ENCODE results near the gene TTC39A.
"Not testable (repeated sequence)": the region's sequence is repeated elsewhere in the genome, so short reads cannot be mapped to it uniquely, and the experiment has no call there.

The TTC39A gene

DNA sequence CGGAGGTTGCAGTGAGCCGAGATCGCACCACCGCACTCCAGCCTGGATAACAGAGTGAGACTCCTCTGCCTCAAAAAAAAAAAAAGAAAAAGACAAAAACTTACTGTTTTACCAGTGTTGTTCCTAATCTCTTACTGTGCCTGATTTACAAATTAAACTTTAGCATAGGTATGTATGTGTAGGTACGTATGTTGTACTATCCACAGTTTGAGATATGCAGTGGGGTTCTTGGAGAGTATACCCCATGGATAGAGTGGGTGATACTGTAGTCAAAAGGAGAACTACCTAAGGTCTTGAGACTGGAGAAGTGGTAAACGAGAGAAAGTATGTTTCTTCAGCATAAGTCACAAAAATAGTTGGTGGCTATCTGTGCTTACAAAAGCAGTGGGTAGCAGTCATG is 55.7 kb downstream of the TTC39A start:
- no peak for ATAC-seq (replicated peaks)
- DNase-seq, result no peak
- Mint-ChIP-seq H3K9me3 (no peaks in the 10 kb centered on the region), H3K4me1 (ENCODE audit: low read depth in 2 of 2) (no peaks in the 10 kb centered on the region), H3K27ac (no peak overlapping the region), H3K4me3 (no peak overlapping the region), H3K36me3 (ENCODE audit: insufficient read depth) (peaks cover 62% of the 10 kb centered on the region), H3K27me3 (no peaks in the 10 kb centered on the region)

- Mint-ChIP-seq H3K9me3 (no peaks in the 10 kb centered on the region), H3K36me3 (ENCODE audit: insufficient read depth) (peaks cover 60% of the 10 kb centered on the region), H3K27me3 (no peaks in the 10 kb centered on the region), H3K4me3 (no peak overlapping the region), H3K4me1 (ENCODE audit: low read depth in 2 of 2) (peaks cover 4 to 7% of the 10 kb centered on the region in 2 donors), H3K27ac (no peak overlapping the region)
- ATAC-seq (replicated peaks), result no peak
- DNase-seq, result no peak
Observed at GRCh38 chr1:51272916-51273315, 57.4 kb downstream of the TTC39A start.

GRCh38 chr1:51270751-51271150 is 59.6 kb downstream of the TTC39A start:
- H3K4me3 Mint-ChIP-seq, result no peak overlapping the region
- DNase-seq, result no peak
- H3K36me3 Mint-ChIP-seq (ENCODE audit: insufficient read depth), result peaks cover 48% of the 10 kb centered on the region
- H3K27ac Mint-ChIP-seq, result peak overlapping the region in 1 of 2 donors; percentile 41
- peaks cover 17 to 23% of the 10 kb centered on the region in 2 donors for H3K4me1 Mint-ChIP-seq (ENCODE audit: low read depth in 2 of 2)
- H3K9me3 Mint-ChIP-seq, result no peaks in the 10 kb centered on the region
- no peaks in the 10 kb centered on the region for H3K27me3 Mint-ChIP-seq
- no peak for ATAC-seq (replicated peaks)

GRCh38 chr1:51268634-51269033 is 61.7 kb downstream of the TTC39A start:
- peaks cover 37% of the 10 kb centered on the region for H3K36me3 Mint-ChIP-seq (ENCODE audit: insufficient read depth)
- peak overlapping the region; percentile 1 to 39 for H3K27ac Mint-ChIP-seq
- ATAC-seq (replicated peaks), result no peak
- H3K4me3 Mint-ChIP-seq, result no peak overlapping the region
- no peaks in the 10 kb centered on the region for H3K27me3 Mint-ChIP-seq
- peaks cover 25 to 38% of the 10 kb centered on the region in 2 donors for H3K4me1 Mint-ChIP-seq (ENCODE audit: low read depth in 2 of 2)
- no peaks in the 10 kb centered on the region for H3K9me3 Mint-ChIP-seq
- no peak for DNase-seq

DNA sequence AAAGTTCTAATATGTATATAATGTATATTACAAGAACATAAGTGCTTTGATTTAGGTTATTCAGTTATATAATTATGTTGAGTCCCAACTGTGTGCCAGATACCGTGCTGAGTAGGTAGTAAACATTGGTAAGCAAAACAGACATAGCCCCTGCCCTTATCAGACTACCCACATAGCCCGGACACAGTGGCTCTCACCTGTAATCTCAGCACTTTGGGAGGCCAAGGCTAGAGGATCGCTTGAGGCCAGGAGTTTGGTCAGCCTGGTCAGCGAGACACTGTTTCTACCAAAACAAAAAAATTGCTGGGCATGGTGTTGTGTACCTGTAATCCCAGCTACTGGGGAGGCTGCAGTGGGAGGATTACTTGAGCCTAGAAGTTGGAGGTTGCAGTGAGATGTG is 63.6 kb downstream of the TTC39A start:
- Mint-ChIP-seq H3K27me3 (no peaks in the 10 kb centered on the region), H3K36me3 (ENCODE audit: insufficient read depth) (peaks cover 34% of the 10 kb centered on the region), H3K4me1 (ENCODE audit: low read depth in 2 of 2) (peaks cover 31 to 42% of the 10 kb centered on the region in 2 donors), H3K4me3 (no peak overlapping the region), H3K27ac (peak overlapping the region in 1 of 2 donors; percentile 17), H3K9me3 (no peaks in the 10 kb centered on the region)
- DNase-seq (no peak), ATAC-seq (replicated peaks) (no peak)

GRCh38 chr1:51266181-51266580 is 64.2 kb downstream of the TTC39A start:
- Mint-ChIP-seq H3K9me3 (no peaks in the 10 kb centered on the region), H3K27me3 (no peaks in the 10 kb centered on the region), H3K36me3 (ENCODE audit: insufficient read depth) (peaks cover 32% of the 10 kb centered on the region), H3K4me1 (ENCODE audit: low read depth in 2 of 2) (peaks cover 34 to 46% of the 10 kb centered on the region in 2 donors), H3K4me3 (no peak overlapping the region), H3K27ac (peak overlapping the region in 1 of 2 donors; percentile 17)
- DNase-seq, result no peak
- no peak for ATAC-seq (replicated peaks)

DNA sequence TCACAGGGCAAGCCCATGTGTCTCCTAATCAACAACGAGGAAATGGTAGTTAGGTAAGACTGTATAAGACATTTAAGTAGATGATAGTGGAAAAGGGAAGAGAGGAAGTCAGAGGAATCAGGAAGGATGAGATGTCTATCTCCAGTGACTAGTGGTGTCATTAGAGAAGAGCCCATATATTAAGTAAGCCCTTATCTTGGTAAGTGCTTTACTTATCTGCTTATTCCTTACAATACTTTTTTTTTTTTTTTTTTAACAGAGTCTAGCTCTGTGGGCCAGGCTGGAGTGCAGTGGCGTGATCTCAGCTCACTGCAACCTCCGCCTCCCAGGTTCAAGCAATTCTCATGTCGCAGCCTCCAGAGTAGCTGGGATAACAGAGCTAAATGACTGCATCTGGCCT is 64.7 kb downstream of the TTC39A start:
- Mint-ChIP-seq H3K27me3 (no peaks in the 10 kb centered on the region), H3K4me3 (no peak overlapping the region), H3K9me3 (no peaks in the 10 kb centered on the region), H3K4me1 (ENCODE audit: low read depth in 2 of 2) (peaks cover 37 to 52% of the 10 kb centered on the region in 2 donors), H3K27ac (peak overlapping the region; percentile 17 to 33), H3K36me3 (ENCODE audit: insufficient read depth) (peaks cover 27% of the 10 kb centered on the region)
- DNase-seq (no peak), ATAC-seq (replicated peaks) (no peak)

DNA sequence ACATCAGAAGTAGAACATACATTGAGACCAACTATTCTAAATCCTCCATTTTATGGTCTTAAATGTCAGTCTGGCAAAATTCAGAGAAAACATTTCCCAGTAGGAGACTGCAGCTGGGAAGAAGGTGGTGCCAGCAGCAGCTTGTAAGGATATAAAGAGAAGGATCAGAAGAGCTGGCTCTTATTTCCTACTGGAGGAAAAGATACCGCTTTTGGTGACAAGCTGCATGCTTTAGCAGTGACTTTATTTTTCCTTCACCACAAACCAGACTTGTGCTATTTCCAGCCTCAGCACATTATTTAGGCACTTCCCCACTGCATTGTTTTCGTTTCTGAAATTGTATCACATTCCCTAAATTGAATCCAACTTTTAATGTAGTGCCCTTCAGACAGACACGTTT is 65.9 kb downstream of the TTC39A start:
- Mint-ChIP-seq H3K9me3 (no peaks in the 10 kb centered on the region), H3K27ac (peak overlapping the region in 1 of 2 donors; percentile 62), H3K36me3 (ENCODE audit: insufficient read depth) (peaks cover 20% of the 10 kb centered on the region), H3K27me3 (no peaks in the 10 kb centered on the region), H3K4me1 (ENCODE audit: low read depth in 2 of 2) (peaks cover 42 to 61% of the 10 kb centered on the region in 2 donors), H3K4me3 (no peak overlapping the region)
- ATAC-seq (replicated peaks) (no peak), DNase-seq (no peak)

DNA sequence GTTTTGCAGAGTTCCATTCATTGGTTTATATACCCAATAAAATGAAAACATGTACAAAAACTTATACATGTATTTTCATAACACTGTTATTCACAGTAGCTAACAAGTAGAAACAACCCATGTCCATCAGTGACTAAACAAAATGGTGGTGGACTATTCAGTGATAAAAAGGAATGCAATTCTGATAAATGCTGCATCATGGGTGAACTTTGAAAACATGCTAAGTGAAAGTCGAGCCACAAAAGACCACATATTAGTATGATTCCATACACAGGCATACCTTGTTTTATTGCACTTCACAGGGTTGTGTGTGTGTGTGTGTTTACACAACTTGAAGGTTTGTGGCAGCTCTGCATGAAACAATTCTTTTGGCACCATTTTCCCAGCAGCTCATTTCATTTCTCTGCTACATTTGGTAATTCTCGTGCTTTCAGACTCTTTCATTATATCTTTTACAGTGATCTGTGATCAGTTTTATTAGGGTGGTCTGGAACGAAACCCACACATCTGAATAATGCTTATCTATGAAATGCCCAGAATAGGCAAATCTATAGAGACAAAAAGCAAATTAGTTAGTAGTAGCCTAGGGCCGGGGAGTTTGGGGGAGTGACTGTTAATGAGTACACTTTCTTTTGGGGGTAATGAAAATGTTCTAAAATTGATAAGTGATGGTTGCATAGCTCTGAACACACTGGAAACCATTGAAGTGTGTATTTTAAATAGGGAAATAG is 67.0 kb downstream of the TTC39A start:
- H3K4me1 Mint-ChIP-seq (ENCODE audit: low read depth in 2 of 2), result peaks cover 47 to 68% of the 10 kb centered on the region in 2 donors

GRCh38 chr1:51255331-51255730 is 75.0 kb downstream of the TTC39A start:
- H3K4me1 Mint-ChIP-seq (ENCODE audit: low read depth in 2 of 2), result peaks cover 31 to 45% of the 10 kb centered on the region in 2 donors
- peaks cover 14% of the 10 kb centered on the region for H3K36me3 Mint-ChIP-seq (ENCODE audit: insufficient read depth)
- DNase-seq (no peak), ATAC-seq (replicated peaks) (no peak)
- no peaks in the 10 kb centered on the region for H3K9me3 Mint-ChIP-seq
- no peak overlapping the region for H3K4me3 Mint-ChIP-seq
- H3K27me3 Mint-ChIP-seq, result no peaks in the 10 kb centered on the region
- H3K27ac Mint-ChIP-seq, result no peak overlapping the region

More for the DNA sequence above, 67.0 kb downstream of the TTC39A start:
- DNase-seq, result no peak
- Mint-ChIP-seq H3K27me3 (no peaks in the 10 kb centered on the region), H3K27ac (peak overlapping the region in 1 of 2 donors; percentile 39), H3K9me3 (no peaks in the 10 kb centered on the region), H3K36me3 (ENCODE audit: insufficient read depth) (peaks cover 15% of the 10 kb centered on the region), H3K4me3 (no peak overlapping the region)
- ATAC-seq (replicated peaks), result no peak

DNA sequence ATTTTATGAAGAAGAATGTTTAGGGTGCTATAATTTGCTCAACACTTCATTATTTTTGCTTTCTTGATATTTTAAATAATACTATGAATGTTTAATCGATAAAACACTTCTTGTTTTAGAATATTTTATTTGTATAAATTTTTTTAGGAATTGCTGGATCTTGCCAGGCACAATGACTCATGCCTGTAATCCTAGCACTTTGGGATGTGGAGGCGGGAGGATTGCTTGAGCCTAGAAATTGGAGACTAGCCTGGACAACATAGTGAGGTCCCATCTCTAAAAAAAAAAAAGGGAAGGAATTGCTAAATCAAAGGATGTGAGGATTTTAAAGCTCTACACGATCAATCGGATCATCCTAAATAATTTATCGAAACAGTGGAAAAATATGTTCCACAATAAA is 76.7 kb downstream of the TTC39A start:
- Mint-ChIP-seq H3K27me3 (no peaks in the 10 kb centered on the region), H3K9me3 (no peaks in the 10 kb centered on the region), H3K36me3 (ENCODE audit: insufficient read depth) (peaks cover 14% of the 10 kb centered on the region), H3K27ac (no peak overlapping the region), H3K4me1 (ENCODE audit: low read depth in 2 of 2) (peaks cover 26 to 43% of the 10 kb centered on the region in 2 donors), H3K4me3 (no peak overlapping the region)
- ATAC-seq (replicated peaks) (no peak), DNase-seq (no peak)

DNA sequence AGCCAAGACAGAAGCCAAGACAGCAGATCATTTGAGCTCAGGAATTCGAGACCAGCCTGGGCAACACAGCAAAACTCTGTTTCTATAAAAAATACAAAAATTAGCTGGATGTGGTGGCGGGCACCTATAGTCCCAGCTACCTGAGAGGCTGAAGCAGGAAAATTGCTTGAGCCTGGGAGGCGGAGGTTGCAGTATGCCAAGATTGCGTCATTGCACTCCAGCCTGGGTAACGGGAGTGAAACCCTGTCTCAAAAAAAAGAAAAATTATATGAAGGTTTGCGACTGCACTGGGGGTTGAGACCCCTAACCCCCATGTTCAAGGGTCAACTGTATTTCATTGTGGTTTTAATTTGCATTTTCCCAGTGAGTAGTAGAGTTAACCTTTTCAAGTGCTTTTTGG is 78.0 kb downstream of the TTC39A start:
- no peak for ATAC-seq (replicated peaks)
- Mint-ChIP-seq H3K36me3 (ENCODE audit: insufficient read depth) (peaks cover 11% of the 10 kb centered on the region), H3K4me1 (ENCODE audit: low read depth in 2 of 2) (peaks cover 19 to 39% of the 10 kb centered on the region in 2 donors), H3K27ac (peak overlapping the region in 1 of 2 donors; percentile 51), H3K9me3 (no peaks in the 10 kb centered on the region), H3K27me3 (no peaks in the 10 kb centered on the region), H3K4me3 (peak overlapping the region in 1 of 2 donors; percentile 23)
- DNase-seq, result no peak

DNA sequence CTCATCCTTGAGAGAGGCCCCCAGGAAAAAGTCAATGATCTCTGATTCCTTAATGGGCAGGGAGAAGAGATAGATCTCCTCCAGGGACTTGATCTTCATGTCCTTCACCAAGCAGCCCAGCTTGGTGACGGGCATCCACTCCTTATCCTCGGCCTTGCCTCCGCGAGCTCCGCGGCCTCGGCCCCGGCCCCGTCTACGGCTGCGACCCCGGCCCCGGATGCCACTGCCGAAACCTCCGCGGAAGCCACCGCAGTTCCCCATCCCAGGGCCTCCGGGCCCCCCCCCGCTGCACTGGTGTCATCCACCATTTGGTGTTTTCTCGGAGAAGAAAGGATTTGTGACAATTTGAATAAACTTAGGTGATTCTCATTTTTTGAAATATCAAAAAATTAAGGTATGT is 79.2 kb downstream of the TTC39A start:
- peaks cover 14% of the 10 kb centered on the region for H3K36me3 Mint-ChIP-seq (ENCODE audit: insufficient read depth)
- H3K27me3 Mint-ChIP-seq; ATAC-seq (replicated peaks); DNase-seq; H3K9me3 Mint-ChIP-seq; H3K27ac Mint-ChIP-seq; H3K4me3 Mint-ChIP-seq: not testable (repeated sequence)
- peaks cover 25 to 41% of the 10 kb centered on the region in 2 donors for H3K4me1 Mint-ChIP-seq (ENCODE audit: low read depth in 2 of 2)

DNA sequence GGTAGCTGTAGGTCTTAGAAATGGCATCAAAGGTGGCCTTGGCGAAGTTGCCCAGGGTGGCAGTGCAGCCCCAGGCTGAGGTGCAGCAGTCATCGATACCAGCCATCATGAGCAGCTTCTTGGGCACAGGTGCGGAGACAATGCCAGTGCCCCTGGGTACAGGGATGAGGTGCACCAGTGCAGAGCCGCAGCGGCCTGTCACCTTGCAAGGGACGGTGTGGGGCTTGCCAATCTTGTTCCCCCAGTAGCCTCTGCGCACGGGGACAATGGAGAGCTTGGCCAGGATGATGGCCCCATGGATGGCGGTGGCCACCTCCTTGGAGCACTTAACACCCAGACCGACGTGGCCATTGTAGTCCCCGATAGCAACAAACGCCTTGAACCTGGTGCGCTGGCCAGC is 79.6 kb downstream of the TTC39A start:
- Mint-ChIP-seq H3K36me3 (ENCODE audit: insufficient read depth) (peaks cover 14% of the 10 kb centered on the region), H3K4me1 (ENCODE audit: low read depth in 2 of 2) (peaks cover 25 to 40% of the 10 kb centered on the region in 2 donors)
- H3K4me3 Mint-ChIP-seq; DNase-seq; H3K27ac Mint-ChIP-seq; ATAC-seq (replicated peaks); H3K27me3 Mint-ChIP-seq; H3K9me3 Mint-ChIP-seq: not testable (repeated sequence)
